Measurements from ENCODE around the gene CCDC86.

The CCDC86 gene

GRCh38 chr11:60831501-60832079, 10.3 kb upstream of the CCDC86 start:
- no peaks in the 10 kb centered on the region for H3K27me3 ChIP-seq (ENCODE audit: control insufficient read depth, insufficient read depth, low read length)
- H3K4me3 ChIP-seq (ENCODE audit: low read depth, low read length), result no peak overlapping the region
- no peaks in the 10 kb centered on the region for H3K4me1 ChIP-seq (ENCODE audit: control insufficient read depth, insufficient read depth, low read length)
- H3K9me3 ChIP-seq (ENCODE audit: control insufficient read depth, insufficient read depth, low read length), result no peaks in the 10 kb centered on the region
- H3K27ac ChIP-seq (ENCODE audit: low read depth, low read length), result no peak overlapping the region
- H3K36me3 ChIP-seq (ENCODE audit: control insufficient read depth, insufficient read depth, low read length), result no peaks in the 10 kb centered on the region
- H3K9ac ChIP-seq (ENCODE audit: low read depth, low read length), result no peak overlapping the region

GRCh38 chr11:60834742-60835533, 7.0 kb upstream of the CCDC86 start:
- Histone ChIP-seq H3K9ac (ENCODE audit: low read depth, low read length) (no peak overlapping the region), H3K27ac (ENCODE audit: low read depth, low read length) (no peak overlapping the region), H3K9me3 (ENCODE audit: control insufficient read depth, insufficient read depth, low read length) (no peaks in the 10 kb centered on the region), H3K27me3 (ENCODE audit: control insufficient read depth, insufficient read depth, low read length) (no peaks in the 10 kb centered on the region), H3K36me3 (ENCODE audit: control insufficient read depth, insufficient read depth, low read length) (no peaks in the 10 kb centered on the region), H3K4me3 (ENCODE audit: low read depth, low read length) (no peak overlapping the region), H3K4me1 (ENCODE audit: control insufficient read depth, insufficient read depth, low read length) (no peaks in the 10 kb centered on the region)

DNA sequence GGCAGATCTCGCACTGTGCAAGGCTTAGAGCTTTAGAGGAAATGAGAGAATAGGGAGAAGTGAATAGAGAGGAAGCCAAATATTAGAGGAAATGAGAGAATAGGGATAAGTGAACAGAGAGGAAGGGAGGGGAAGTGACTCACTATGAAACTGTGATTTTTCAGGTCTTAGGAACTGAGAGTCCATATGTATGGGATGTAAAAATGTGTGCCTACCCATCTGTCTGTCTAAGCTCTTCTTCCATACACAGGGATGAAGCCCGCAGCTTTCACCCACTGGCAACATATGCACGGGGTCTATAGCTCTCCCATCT, 6.4 kb upstream of the CCDC86 start:
- no peak overlapping the region for H3K9ac ChIP-seq (ENCODE audit: low read depth, low read length)
- no peaks in the 10 kb centered on the region for H3K4me1 ChIP-seq (ENCODE audit: control insufficient read depth, insufficient read depth, low read length)
- no peaks in the 10 kb centered on the region for H3K27me3 ChIP-seq (ENCODE audit: control insufficient read depth, insufficient read depth, low read length)
- H3K27ac ChIP-seq (ENCODE audit: low read depth, low read length), result no peak overlapping the region
- H3K36me3 ChIP-seq (ENCODE audit: control insufficient read depth, insufficient read depth, low read length), result no peaks in the 10 kb centered on the region
- H3K9me3 ChIP-seq (ENCODE audit: control insufficient read depth, insufficient read depth, low read length), result no peaks in the 10 kb centered on the region
- H3K4me3 ChIP-seq (ENCODE audit: low read depth, low read length), result no peak overlapping the region

DNA sequence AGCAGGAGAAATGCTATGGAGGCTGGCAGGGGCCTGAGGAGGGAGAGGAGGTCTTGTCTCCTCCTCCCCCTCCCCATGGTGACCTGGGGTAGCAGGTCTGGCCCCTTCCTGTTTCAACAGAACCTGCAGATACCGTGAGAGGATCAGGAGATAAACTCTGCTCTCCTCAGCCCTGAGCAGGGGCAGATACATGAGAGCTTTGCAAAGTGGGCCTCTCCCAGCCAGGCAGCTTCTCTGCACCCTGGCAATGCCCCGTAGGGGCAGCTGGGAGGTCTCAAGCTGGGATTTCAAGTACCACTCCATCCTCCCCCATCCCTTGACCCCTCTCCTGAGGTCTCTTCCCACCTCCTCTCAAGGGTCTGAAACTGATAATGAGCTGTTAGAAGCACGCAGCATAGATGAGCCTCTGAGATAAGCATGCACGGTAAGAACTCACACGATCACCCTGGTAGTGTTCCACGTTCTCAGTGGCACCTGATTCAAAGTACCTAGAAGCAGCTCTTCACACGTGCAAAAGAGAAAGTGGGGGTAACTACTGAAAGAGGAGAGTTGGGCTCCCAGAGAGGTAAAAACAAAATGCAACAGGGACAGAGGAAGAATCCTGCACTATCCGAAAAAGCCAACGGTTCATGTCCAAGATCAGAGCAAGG, 4.9 kb upstream of the CCDC86 start:
- Histone ChIP-seq H3K9ac (ENCODE audit: low read depth, low read length) (no peak overlapping the region), H3K27me3 (ENCODE audit: control insufficient read depth, insufficient read depth, low read length) (no peaks in the 10 kb centered on the region), H3K36me3 (ENCODE audit: control insufficient read depth, insufficient read depth, low read length) (no peaks in the 10 kb centered on the region), H3K9me3 (ENCODE audit: control insufficient read depth, insufficient read depth, low read length) (no peaks in the 10 kb centered on the region), H3K27ac (ENCODE audit: low read depth, low read length) (no peak overlapping the region), H3K4me3 (ENCODE audit: low read depth, low read length) (no peak overlapping the region), H3K4me1 (ENCODE audit: control insufficient read depth, insufficient read depth, low read length) (peaks cover 9% of the 10 kb centered on the region)

GRCh38 chr11:60838132-60838531, 3.8 kb upstream of the CCDC86 start:
- Histone ChIP-seq H3K27me3 (ENCODE audit: control insufficient read depth, insufficient read depth, low read length) (no peaks in the 10 kb centered on the region), H3K36me3 (ENCODE audit: control insufficient read depth, insufficient read depth, low read length) (no peaks in the 10 kb centered on the region), H3K9ac (ENCODE audit: low read depth, low read length) (no peak overlapping the region), H3K9me3 (ENCODE audit: control insufficient read depth, insufficient read depth, low read length) (no peaks in the 10 kb centered on the region), H3K4me1 (ENCODE audit: control insufficient read depth, insufficient read depth, low read length) (peaks cover 11% of the 10 kb centered on the region), H3K27ac (ENCODE audit: low read depth, low read length) (no peak overlapping the region), H3K4me3 (ENCODE audit: low read depth, low read length) (no peak overlapping the region)

DNA sequence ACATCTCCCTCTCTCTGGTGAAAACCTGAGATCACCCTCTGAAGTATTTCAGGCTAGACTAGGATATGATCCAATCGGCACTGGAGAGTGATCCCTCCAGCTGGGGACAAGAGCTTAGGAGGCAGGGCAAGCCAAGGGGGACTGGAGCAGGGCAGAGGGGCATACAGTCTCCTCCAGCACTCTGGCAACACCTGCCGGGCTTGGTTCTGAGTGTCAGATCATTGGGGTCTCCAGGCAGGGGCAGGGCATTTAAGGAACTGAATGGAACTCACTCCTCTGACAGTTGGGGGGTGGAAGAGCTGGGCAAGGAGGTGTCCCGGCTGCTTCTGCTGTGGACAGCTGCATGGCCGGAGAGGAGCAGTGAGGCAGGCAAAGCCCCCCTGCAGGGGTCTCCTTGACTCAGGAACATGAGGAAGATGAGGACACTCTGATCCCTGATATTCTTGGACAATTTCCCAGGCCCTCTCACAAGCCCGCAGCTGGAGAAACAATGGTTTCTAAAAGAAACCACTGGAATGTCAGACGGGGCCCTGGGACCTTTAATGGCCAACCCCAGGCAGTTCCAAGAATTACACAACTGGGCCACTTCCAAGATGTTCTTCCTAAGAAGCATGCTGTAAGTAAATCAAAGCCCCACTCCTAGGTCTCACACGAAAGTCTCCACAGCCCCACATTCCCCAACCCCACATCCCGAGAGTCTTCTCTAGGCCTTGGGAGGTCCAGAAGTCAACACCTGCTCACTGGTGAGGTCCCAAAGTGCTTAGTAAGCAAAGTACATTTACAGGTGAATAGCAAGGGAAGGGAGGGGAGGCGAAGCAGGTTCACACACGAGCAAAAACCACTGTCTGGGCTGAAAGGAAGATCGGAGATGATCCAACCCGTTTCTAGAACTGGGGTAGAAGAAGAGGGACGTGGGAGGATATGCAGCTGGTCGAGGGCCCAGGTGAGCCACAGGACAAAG, 1.2 kb upstream of the CCDC86 start:
- no peaks in the 10 kb centered on the region for H3K27me3 ChIP-seq (ENCODE audit: control insufficient read depth, insufficient read depth, low read length)
- no peaks in the 10 kb centered on the region for H3K9me3 ChIP-seq (ENCODE audit: control insufficient read depth, insufficient read depth, low read length)
- H3K4me1 ChIP-seq (ENCODE audit: control insufficient read depth, insufficient read depth, low read length), result peaks cover 18% of the 10 kb centered on the region
- peaks cover 11% of the 10 kb centered on the region; the same call in 1 of the 2 replicates for H3K36me3 ChIP-seq (ENCODE audit: control insufficient read depth, insufficient read depth, low read length)
- peak overlapping the region; percentile 89 for H3K4me3 ChIP-seq (ENCODE audit: low read depth, low read length)
- no peak overlapping the region for H3K9ac ChIP-seq (ENCODE audit: low read depth, low read length)
- H3K27ac ChIP-seq (ENCODE audit: low read depth, low read length), result no peak overlapping the region

DNA sequence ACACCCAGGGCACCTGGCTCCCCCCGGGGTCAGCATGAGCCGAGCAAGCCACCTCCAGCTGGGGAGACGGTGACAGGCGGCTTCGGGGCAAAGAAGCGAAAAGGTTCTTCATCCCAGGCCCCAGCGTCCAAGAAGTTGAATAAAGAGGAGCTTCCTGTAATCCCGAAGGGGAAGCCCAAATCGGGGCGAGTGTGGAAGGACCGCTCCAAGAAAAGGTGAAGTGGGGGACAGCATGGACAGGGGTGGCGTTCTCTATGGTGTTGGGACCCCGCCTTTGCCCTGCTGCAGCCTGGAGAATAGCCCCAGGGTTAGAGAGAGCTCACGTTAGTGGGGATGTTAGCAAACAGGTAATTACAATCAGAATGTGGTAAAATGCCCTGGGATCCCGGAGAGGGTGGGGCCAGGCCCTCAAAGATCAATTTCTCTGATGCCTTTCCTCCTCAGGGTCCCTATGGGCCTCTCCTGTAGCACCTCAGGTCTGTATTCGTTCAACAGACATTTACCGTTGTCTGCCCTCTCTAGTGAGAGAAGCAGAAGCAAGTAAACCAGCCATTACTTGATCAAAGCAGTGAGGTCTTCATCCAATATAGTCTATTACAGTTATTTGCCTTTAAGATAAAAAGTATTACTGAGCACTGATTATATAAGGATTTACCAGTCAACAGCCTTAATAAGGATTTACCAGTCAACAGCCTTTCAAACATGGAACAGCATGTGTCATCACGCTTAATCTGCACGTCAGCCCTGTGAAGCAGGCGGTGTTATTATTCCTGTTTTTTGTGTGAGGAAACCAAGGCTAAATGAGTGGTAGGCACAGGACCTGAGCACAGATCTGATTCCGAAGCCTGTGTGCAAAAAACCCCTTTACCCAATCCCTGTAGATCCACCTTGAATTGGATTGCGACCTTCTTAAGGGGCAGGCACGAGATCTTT, 1.0 kb downstream of the CCDC86 start:
- H3K4me3 ChIP-seq (ENCODE audit: low read depth, low read length), result peak overlapping the region; percentile 89
- H3K27ac ChIP-seq (ENCODE audit: low read depth, low read length), result no peak overlapping the region
- H3K9me3 ChIP-seq (ENCODE audit: control insufficient read depth, insufficient read depth, low read length), result no peaks in the 10 kb centered on the region
- H3K27me3 ChIP-seq (ENCODE audit: control insufficient read depth, insufficient read depth, low read length), result no peaks in the 10 kb centered on the region
- peaks cover 18% of the 10 kb centered on the region; the same call in 1 of the 2 replicates for H3K36me3 ChIP-seq (ENCODE audit: control insufficient read depth, insufficient read depth, low read length)
- peaks cover 18% of the 10 kb centered on the region for H3K4me1 ChIP-seq (ENCODE audit: control insufficient read depth, insufficient read depth, low read length)
- H3K9ac ChIP-seq (ENCODE audit: low read depth, low read length), result peak overlapping the region; percentile 88

- Histone ChIP-seq H3K9ac (ENCODE audit: low read depth, low read length) (no peak overlapping the region), H3K4me1 (ENCODE audit: control insufficient read depth, insufficient read depth, low read length) (peaks cover 18% of the 10 kb centered on the region), H3K9me3 (ENCODE audit: control insufficient read depth, insufficient read depth, low read length) (no peaks in the 10 kb centered on the region), H3K4me3 (ENCODE audit: low read depth, low read length) (peak overlapping the region; percentile 89), H3K36me3 (ENCODE audit: control insufficient read depth, insufficient read depth, low read length) (peaks cover 31% of the 10 kb centered on the region), H3K27me3 (ENCODE audit: control insufficient read depth, insufficient read depth, low read length) (no peaks in the 10 kb centered on the region), H3K27ac (ENCODE audit: low read depth, low read length) (no peak overlapping the region)
These were observed 2.3 kb downstream of the CCDC86 start for GRCh38 chr11:60844045-60844869.

- Histone ChIP-seq H3K36me3 (ENCODE audit: control insufficient read depth, insufficient read depth, low read length) (peaks cover 37% of the 10 kb centered on the region), H3K27ac (ENCODE audit: low read depth, low read length) (no peak overlapping the region)
These were observed 2.9 kb downstream of the CCDC86 start for GRCh38 chr11:60844870-60845221.

More at GRCh38 chr11:60844870-60845221, 2.9 kb downstream of the CCDC86 start:
- H3K27me3 ChIP-seq (ENCODE audit: control insufficient read depth, insufficient read depth, low read length), result no peaks in the 10 kb centered on the region
- peaks cover 18% of the 10 kb centered on the region for H3K4me1 ChIP-seq (ENCODE audit: control insufficient read depth, insufficient read depth, low read length)
- no peak overlapping the region for H3K9ac ChIP-seq (ENCODE audit: low read depth, low read length)
- H3K4me3 ChIP-seq (ENCODE audit: low read depth, low read length), result no peak overlapping the region
- no peaks in the 10 kb centered on the region for H3K9me3 ChIP-seq (ENCODE audit: control insufficient read depth, insufficient read depth, low read length)

All from HUES48 (cell line).